ENCODE data around the gene ANKRD17.

ANKRD17 gene

DNA sequence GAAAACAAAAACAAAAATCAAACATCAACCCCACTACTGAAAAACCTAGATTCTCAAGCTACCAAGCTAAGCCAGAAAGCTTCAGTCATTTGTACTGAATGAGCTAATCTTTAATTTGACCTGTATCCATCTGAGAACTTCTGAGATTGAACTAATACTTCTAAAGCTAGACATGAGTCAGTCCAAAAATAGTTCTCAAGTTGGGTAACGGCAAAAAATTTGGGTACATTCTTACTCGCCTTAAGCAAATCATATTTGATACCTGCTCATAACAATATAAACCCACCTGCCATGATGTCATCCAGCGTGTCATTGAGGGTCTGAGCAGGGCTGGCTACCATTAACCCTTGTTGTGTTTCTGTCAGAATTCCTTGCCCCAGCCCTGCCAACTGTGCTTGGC is 119.4 kb downstream of the ANKRD17 start:
- in situ Hi-C loops (cut with MboI; ENCODE audit: low sequenced_read_pairs), result no loop called here

DNA sequence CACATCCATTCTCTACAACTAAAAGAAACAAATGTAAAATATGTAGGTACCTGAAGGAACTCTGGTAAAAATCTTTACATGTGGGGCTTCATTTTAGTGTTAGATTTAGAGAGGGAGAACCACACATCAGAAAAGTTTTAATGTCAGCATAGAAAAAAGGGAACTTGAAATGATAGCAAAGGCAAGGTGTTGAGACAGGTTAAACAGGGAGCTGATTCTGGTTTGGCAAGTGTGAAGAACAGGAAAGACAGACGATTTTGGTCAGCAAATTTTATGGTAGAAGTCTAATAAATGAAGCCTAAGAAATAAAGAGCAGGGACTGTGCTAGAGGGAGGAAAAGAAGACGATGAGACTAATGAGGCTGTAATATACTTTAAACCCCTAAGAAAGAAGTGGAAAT is 121.5 kb downstream of the ANKRD17 start:
- in situ Hi-C loops (cut with MboI; ENCODE audit: low sequenced_read_pairs), result no loop called here

DNA sequence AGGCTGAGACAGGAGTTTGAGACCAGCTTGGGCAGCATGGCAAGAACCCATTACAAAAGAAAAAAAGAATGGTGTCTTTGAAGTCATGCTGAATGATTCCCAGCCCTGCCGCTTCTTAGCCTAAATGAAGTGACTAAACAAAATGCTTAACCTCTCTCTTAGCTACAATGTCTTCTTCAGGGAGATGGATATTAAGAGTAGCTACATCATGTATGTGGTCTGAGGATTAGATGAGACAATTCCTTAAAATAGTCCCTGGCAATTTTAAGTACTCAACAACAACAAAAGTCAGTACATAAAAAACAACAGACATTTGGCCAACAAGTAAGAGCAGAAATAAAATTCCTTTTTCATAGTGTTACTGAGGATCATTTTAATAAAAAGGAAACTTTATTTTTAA is 124.8 kb downstream of the ANKRD17 start:
- in situ Hi-C loops (cut with MboI; ENCODE audit: low sequenced_read_pairs), result no loop called here

- in situ Hi-C loops (cut with MboI; ENCODE audit: low sequenced_read_pairs), result no loop called here
Observed at GRCh38 chr4:73131281-73131680, 127.3 kb downstream of the ANKRD17 start.

- in situ Hi-C loops (cut with MboI; ENCODE audit: low sequenced_read_pairs), result no loop called here
Observed at GRCh38 chr4:73129319-73129718, 129.3 kb downstream of the ANKRD17 start.

DNA sequence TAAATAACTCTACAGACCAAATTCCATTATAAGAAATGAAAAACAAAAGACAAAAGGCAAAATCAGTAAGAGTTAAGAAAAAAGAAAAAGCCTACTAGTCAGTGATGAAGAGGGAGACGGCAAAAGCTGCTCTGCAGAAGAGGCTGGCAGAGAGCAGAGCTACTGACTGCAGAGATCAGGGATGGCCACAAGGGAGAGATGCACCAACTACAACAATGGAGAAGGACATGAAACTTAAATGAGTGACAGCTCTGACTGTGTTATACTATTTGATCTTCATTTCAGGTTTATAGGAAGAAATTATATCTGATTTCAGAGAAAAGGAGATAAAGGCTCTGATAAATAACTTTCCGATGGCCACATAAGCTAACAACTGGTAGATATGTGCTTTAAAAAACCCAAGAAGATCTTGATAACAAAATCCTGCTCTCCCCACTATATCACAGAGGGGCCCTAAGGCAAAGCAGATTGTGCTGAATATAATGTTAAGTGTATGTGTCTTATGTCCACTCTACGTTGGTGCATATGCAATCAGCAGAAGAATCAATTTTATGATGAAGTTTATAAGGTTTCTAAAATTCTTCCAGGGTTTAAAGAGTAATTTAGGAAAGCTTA is 130.7 kb downstream of the ANKRD17 start:
- in situ Hi-C loops (cut with MboI; ENCODE audit: low sequenced_read_pairs), result no loop called here

DNA sequence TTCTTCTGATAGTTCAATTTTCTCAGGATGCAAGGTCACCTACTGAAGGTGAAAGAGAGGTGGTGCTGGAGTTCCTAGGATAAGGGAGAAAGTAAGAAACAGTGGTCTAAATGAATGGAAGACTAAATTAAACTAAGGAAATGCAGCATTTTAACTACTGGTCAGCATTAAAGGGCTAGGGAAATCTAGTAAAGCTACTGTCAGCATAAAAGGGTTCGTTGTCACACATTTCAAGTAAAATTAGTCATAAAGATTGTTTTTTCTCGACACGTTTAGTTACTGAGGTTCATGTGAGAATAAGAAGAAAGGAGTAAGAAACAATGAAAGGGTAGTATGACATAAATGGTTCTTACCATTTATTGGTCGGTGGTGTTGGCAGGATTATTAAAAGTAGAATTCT is 149.1 kb downstream of the ANKRD17 start:
- in situ Hi-C loops (cut with MboI; ENCODE audit: low sequenced_read_pairs), result no loop called here

- in situ Hi-C loops (cut with MboI; ENCODE audit: low sequenced_read_pairs), result no loop called here
Observed at GRCh38 chr4:73104695-73105094, 153.9 kb downstream of the ANKRD17 start.

GRCh38 chr4:73103799-73104503 is 154.6 kb downstream of the ANKRD17 start:
- in situ Hi-C loops (cut with MboI; ENCODE audit: low sequenced_read_pairs), result no loop called here

GRCh38 chr4:73099143-73099542 is 159.5 kb downstream of the ANKRD17 start:
- in situ Hi-C loops (cut with MboI; ENCODE audit: low sequenced_read_pairs), result no loop called here

- in situ Hi-C loops (cut with MboI; ENCODE audit: low sequenced_read_pairs), result no loop called here
Observed at GRCh38 chr4:73098713-73099112, 159.9 kb downstream of the ANKRD17 start.

- in situ Hi-C loops (cut with MboI; ENCODE audit: low sequenced_read_pairs), result no loop called here
Observed at GRCh38 chr4:73098016-73098415, 160.6 kb downstream of the ANKRD17 start.

DNA sequence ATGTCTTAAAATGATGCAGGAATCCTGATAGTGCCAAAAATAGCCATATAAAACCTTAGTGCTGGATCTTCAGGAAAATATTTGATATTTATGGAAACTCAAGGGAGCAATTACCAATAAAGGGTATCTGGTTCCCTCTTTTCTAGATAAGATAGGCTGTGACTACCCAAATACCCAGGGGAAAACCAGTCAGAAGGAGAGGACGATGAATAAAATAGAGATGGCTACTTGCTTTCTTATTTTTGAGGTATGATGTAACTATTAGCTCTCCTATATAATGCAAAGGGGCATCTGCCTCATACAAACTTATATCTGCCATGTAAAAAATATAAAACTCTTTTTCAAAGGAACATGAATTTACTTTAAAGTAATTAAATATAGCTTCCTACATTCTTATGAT is 165.7 kb downstream of the ANKRD17 start:
- in situ Hi-C loops (cut with MboI; ENCODE audit: low sequenced_read_pairs), result no loop called here

DNA sequence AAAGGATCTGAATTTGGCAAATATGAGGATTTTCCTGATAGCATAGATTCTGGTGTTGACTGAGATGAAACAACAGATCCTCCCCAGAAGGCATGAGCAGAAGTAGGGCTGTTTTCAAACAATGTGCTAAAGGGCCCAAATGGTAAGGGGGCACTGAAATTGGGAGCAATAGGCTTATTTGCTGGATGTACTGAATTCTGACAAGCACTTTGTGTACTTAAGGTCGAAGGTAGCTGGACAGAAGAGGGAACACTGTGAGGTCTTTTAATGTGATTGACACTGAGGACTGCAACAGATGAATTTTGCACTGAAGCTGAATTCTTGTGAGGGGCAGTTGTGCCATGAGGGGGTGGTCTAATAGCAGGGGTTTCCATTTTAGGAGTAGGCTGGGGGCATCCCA is 167.9 kb downstream of the ANKRD17 start:
- in situ Hi-C loops (cut with MboI; ENCODE audit: low sequenced_read_pairs), result no loop called here

GRCh38 chr4:73087871-73088270 is 170.7 kb downstream of the ANKRD17 start:
- in situ Hi-C loops (cut with MboI; ENCODE audit: low sequenced_read_pairs), result loop anchor here (10.0 kb wide), 1 partner anchor 167 kb away; the partner anchor contains the start of gene ANKRD17

GRCh38 chr4:73086095-73086868 is 172.3 kb downstream of the ANKRD17 start:
- in situ Hi-C loops (cut with MboI; ENCODE audit: low sequenced_read_pairs), result loop anchor here (10.0 kb wide), 1 partner anchor 169 kb away; the partner anchor contains the start of gene ANKRD17

DNA sequence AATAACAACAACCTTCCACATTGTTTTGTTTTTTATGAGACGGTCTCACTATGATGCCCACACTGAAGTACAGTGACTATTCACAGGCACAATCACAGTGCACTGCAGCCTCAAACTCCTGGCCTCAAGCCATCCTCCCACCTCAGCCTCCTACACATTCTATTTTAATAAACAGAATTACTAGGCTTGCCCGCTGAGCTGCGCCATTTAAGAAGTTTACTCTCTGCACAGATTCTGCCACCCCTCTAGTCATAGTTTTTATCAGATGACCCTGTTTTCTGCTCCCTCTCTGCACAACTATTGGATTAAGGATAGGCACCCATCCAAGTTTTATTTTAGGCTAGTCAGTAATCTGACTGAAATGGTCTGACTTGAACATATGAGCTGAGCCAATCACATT is 177.8 kb downstream of the ANKRD17 start:
- in situ Hi-C loops (cut with MboI; ENCODE audit: low sequenced_read_pairs), result loop anchor here (10.0 kb wide), 1 partner anchor 174 kb away; the partner anchor contains the start of gene ANKRD17

- in situ Hi-C loops (cut with MboI; ENCODE audit: low sequenced_read_pairs), result no loop called here
Observed at GRCh38 chr4:73075832-73076231, 182.8 kb downstream of the ANKRD17 start.

DNA sequence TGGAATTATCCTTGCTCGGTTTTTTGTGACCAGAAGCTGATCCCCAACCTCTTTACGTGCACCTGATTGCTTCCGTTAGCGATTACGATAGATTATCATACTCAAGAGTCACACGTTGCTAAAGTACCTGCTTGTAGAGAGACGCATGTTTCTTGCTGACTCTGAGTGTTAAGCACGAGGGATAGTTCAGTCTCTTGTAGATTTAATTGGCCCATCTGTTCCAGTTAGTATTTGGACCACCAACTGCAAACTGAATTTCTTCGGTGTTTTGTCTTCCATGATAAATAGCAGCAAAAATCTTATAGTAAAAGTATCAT is 188.6 kb downstream of the ANKRD17 start:
- in situ Hi-C loops (cut with MboI; ENCODE audit: low sequenced_read_pairs), result no loop called here

DNA sequence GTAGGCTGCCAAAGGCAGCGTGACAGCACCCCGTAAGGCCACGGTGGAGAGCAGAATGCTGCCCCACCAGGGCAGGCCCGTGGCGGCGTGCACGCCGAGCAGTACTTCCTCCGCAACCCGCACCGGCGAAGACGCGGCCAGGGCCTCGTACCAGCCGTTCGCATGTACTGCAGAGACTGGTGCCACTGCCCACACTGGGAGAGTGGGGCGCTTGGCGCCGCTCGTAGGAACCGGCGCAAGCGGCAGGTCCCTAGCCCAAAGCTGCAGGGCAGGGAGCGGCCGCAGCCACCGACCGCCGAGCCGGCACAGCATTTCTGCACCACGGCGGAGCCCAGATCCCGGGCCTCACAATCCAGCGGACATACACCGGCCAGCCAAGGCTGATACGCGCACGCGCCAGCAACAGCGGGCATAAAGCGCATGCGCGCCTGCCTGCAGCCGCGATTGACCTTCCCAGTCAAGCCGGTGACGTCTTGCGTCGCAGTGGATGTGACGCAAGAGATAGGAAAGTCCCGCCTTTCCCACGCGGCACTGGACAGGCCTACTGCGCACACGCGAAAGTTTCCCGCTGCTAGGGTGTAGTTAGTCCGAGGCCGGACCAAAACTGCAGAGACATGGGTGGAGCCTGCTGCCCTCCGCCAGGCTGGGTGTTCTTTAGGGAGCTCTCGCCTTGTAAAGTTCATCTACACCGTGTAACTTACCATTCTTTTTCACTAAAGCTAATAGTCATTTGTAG is 189.1 kb downstream of the ANKRD17 start, which contains the start of gene COX18:
Gene COX18, minus strand, starts transcription at position 379 of the 736 bp plus-strand sequence. Its CDS starts 67 bp downstream, at position 312.
- in situ Hi-C loops (cut with MboI; ENCODE audit: low sequenced_read_pairs), result no loop called here

Measured in HL-60/S4 treated with retinoic acid at 250 ng/mL for 4 days and 3 days (cell line).